ENCODE data around the gene CTSW.
A peak's percentile ranks its signal among the peaks of the same experiment; 100 is the strongest.

Gene CTSW

DNA sequence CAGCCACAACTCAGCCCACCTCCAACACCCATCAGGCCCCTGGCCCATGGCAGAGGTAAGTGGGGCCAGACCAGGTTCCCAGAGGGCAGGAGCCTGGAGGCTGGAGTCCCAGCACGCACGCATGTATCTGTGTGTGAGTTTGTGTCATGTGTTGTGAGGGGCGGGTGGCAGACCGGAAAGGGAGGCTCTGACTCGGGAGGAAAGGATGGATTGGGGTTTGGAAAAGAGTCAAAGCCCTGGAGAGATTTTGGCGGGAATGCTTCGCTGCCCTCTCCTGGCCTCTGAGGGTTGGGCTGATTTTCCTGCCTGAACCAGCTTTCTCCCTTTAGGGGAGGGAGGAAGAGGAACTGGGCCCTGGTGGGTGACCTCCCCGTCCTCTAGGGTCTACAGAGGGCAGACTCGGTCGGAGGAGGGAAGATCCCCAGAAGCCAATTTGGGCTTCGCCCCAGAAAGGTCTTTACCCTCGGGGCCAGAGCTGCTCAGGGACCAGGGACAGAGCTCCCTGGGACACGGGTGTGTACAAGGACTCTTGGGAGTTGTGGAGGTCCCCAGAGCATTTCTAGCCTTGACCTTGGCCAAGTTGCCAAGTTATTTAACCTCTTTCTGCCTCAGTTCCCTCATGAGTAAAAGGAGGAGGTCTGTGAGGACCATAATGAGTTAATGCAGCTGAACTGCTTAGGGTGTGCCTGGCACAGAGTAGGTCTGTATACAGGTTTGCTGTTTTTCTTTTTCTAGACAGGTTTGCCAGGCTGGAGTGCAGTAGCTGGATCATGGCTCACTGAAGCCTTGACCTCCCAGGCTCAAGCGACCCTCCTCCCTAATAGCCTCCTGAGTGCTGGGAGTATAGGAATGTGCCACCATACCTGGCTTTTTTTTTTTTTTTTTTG lies 32.3 kb downstream of the CTSW start (continued):
- no peak for TF ChIP-seq ZNF24 (tag by site-specific recombination; IDR thresholded peaks at IDR 0.05)
- no peak; the same call in 1 of the 2 replicates for TF ChIP-seq CTCF (tag by site-specific recombination; IDR thresholded peaks at IDR 0.05)
- no peak for TF ChIP-seq ZNF433 (tag by site-specific recombination; IDR thresholded peaks at IDR 0.05; ENCODE audit: low read depth)
- peak; percentile 56 for TF ChIP-seq SP2 (tag by site-specific recombination; IDR thresholded peaks at IDR 0.05)
- TF ChIP-seq ZNF530 (tag by site-specific recombination; IDR thresholded peaks at IDR 0.05; ENCODE audit: low read depth): no peak
- TF ChIP-seq ZNF280D (tag by site-specific recombination; IDR thresholded peaks at IDR 0.05): no peak
- TF ChIP-seq ZBTB17 (tag by site-specific recombination; IDR thresholded peaks at IDR 0.05): peak; percentile 71
- TF ChIP-seq INSM2 (tag by site-specific recombination; IDR thresholded peaks at IDR 0.05): no peak
- TF ChIP-seq ZBTB48 (tag by site-specific recombination; IDR thresholded peaks at IDR 0.05): peak; percentile 72
- TF ChIP-seq ZBTB20 (tag by site-specific recombination; IDR thresholded peaks at IDR 0.05): peak; percentile 13; the same call in 1 of the 2 replicates
- TF ChIP-seq ZNF610 (tag by site-specific recombination; IDR thresholded peaks at IDR 0.05; ENCODE audit: borderline replicate concordance): no peak
- peak; percentile 64 for TF ChIP-seq IKZF3 (tag by site-specific recombination; IDR thresholded peaks at IDR 0.05)
- peak; percentile 36; the same call in 1 of the 2 replicates for TF ChIP-seq PRDM1 (tag by site-specific recombination; IDR thresholded peaks at IDR 0.05)
- no peak for TF ChIP-seq ZNF843 (tag by site-specific recombination; IDR thresholded peaks at IDR 0.05)
- peak; percentile 31 for TF ChIP-seq ZNF335 (tag by site-specific recombination; conservative IDR thresholded peaks at IDR 0.05)
- TF ChIP-seq ZXDB (tag by site-specific recombination; IDR thresholded peaks at IDR 0.05): 0 out of 2 replicates have a peak, but pooled peaks have one; percentile 42
- TF ChIP-seq YY2 (tag by site-specific recombination; IDR thresholded peaks at IDR 0.05): no peak
- TF ChIP-seq ZNF398 (tag by site-specific recombination; IDR thresholded peaks at IDR 0.05): peak; percentile 45
- TF ChIP-seq, protein P1, sequence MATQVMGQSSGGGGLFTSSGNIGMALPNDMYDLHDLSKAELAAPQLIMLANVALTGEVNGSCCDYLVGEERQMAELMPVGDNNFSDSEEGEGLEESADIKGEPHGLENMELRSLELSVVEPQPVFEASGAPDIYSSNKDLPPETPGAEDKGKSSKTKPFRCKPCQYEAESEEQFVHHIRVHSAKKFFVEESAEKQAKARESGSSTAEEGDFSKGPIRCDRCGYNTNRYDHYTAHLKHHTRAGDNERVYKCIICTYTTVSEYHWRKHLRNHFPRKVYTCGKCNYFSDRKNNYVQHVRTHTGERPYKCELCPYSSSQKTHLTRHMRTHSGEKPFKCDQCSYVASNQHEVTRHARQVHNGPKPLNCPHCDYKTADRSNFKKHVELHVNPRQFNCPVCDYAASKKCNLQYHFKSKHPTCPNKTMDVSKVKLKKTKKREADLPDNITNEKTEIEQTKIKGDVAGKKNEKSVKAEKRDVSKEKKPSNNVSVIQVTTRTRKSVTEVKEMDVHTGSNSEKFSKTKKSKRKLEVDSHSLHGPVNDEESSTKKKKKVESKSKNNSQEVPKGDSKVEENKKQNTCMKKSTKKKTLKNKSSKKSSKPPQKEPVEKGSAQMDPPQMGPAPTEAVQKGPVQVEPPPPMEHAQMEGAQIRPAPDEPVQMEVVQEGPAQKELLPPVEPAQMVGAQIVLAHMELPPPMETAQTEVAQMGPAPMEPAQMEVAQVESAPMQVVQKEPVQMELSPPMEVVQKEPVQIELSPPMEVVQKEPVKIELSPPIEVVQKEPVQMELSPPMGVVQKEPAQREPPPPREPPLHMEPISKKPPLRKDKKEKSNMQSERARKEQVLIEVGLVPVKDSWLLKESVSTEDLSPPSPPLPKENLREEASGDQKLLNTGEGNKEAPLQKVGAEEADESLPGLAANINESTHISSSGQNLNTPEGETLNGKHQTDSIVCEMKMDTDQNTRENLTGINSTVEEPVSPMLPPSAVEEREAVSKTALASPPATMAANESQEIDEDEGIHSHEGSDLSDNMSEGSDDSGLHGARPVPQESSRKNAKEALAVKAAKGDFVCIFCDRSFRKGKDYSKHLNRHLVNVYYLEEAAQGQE (tag by site-specific recombination; IDR thresholded peaks at IDR 0.05): peak; percentile 72
- 0 out of 2 replicates have a peak, but pooled peaks have one; percentile 11 for TF ChIP-seq ZFP69B (tag by site-specific recombination; IDR thresholded peaks at IDR 0.05)
- TF ChIP-seq, protein P2, sequence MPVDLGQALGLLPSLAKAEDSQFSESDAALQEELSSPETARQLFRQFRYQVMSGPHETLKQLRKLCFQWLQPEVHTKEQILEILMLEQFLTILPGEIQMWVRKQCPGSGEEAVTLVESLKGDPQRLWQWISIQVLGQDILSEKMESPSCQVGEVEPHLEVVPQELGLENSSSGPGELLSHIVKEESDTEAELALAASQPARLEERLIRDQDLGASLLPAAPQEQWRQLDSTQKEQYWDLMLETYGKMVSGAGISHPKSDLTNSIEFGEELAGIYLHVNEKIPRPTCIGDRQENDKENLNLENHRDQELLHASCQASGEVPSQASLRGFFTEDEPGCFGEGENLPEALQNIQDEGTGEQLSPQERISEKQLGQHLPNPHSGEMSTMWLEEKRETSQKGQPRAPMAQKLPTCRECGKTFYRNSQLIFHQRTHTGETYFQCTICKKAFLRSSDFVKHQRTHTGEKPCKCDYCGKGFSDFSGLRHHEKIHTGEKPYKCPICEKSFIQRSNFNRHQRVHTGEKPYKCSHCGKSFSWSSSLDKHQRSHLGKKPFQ (tag by site-specific recombination; IDR thresholded peaks at IDR 0.05): no peak
- TF ChIP-seq ZNF37A (tag by site-specific recombination; IDR thresholded peaks at IDR 0.05): no peak
- TF ChIP-seq ZNF132 (tag by site-specific recombination; IDR thresholded peaks at IDR 0.05; ENCODE audit: borderline replicate concordance): no peak
- no peak for TF ChIP-seq ZNF768 (tag by site-specific recombination; IDR thresholded peaks at IDR 0.05)
- TF ChIP-seq KLF1 (tag by site-specific recombination; IDR thresholded peaks at IDR 0.05): peak; percentile 51; the same call in 1 of the 2 replicates
- TF ChIP-seq ZNF394 (tag by site-specific recombination; IDR thresholded peaks at IDR 0.05; ENCODE audit: borderline replicate concordance): no peak

Data from HEK293 (cell line).